Stimulated activated CD8-positive, alpha-beta memory T cell treated with anti-CD3 and anti-CD28 coated beads, Interleukin-4, amount 100 ng/mL, for 4 hours (primary cell): ENCODE data around the gene ASCL3.
A peak's percentile ranks its signal among the peaks of the same experiment; 100 is the strongest.
"Not testable (repeated sequence)": the region's sequence is repeated elsewhere in the genome, so short reads cannot be mapped to it uniquely, and the experiment has no call there.

ENCODE experiments used
- DNase-seq, 2 donors: peaks; one replicate each; pipeline ENCODE4 v3.0.0-alpha.2; 2020; ENCODE audit warnings: low read depth in 2 of 2, low spot score in 1 of 2

Gene ASCL3

DNA sequence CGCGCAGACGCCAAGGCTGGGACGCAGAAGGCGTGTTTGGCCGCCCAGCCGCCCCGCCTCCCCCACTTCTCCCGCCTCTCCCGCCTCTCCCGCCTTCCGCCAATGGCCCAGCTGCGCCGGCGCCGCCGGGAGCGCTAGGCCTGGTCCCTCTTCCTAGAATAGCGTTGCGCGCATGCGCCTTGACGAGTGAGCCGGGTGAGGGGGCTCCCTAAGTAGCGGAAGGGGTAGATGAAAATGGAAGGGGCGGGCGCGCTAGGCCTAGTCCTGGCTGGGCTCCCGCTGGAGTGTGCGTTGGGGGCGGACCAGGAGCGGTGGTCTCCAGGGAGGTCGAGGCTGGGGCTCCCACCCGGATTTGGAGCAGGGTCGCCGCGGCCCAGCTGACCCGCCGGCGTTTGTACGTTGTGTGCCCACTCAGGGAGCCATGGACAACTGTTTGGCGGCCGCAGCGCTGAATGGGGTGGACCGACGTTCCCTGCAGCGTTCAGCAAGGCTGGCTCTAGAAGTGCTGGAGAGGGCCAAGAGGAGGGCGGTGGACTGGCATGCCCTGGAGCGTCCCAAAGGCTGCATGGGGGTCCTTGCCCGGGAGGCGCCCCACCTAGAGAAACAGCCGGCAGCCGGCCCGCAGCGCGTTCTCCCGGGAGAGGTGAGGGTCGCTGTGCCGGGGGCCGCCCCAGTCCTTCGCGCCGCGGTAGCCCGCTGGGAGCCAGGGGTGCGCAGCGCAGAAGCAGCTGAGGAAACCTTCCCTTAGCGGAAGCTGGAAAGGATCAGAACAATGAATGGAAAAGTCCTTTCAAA, 31.6 kb downstream of the ASCL3 start, which contains the start of gene AKIP1:
Gene AKIP1, plus strand, starts transcription at position 161 of the 795 bp plus-strand sequence. Its CDS starts 261 bp downstream, at position 422.
- DNase-seq = peak; percentile 49 to 65

DNA sequence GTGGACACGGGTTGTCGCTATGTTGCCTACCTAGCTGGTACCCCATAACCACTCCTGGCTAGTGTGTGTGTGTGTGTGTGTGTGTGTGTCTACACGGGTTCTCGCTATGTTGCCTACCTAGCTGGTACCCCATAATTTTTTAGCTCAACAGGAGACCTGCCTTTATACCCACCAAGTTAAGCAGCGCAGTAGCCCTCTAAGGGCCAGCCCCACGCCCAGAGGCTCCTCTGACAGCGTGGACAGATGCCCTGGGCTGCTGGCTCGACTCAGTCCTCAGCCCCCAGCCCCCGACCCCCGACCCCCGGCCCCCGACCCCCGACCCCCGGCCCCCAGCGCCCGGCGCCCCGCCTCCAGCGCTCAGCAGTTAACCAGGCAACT, 32.2 kb downstream of the ASCL3 start:
- DNase-seq = no peak

DNA sequence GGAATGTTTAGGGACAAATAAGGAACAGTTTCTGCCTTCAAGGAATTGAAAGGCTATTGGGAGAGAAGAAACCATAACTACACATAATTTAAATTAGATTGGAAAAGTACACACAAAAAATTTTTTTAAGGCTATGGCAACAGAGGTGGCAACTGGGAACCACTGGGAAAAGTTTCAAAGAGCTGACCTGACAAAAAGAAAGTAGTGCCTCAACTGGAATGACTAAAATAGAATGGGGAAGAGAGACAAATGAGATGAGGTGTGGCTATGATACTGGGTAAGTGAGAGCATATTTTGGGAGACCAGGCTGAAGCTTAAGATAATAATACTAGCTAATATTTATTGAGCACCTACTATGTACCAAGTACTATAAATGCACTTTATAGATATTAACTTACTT, 34.7 kb downstream of the ASCL3 start:
- DNase-seq = no peak

DNA sequence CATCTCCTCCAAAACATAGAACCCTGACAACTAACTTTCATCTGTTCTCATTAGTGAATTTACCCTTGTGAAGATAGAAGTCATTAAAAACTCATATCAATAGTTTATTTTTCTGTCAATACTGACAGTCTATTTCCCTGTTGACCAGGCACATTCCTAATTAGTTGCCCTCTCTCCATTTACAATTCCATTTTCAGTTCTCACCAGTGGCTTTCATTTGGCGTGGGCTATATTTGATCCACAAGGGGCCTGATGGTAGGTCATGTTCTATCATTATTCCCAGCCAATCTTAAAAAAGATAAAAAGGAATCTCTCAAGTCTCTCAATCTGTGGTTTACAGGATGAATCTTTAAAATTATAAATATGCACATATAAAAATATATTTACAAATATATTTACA, 35.7 kb downstream of the ASCL3 start:
- no peak for DNase-seq

DNA sequence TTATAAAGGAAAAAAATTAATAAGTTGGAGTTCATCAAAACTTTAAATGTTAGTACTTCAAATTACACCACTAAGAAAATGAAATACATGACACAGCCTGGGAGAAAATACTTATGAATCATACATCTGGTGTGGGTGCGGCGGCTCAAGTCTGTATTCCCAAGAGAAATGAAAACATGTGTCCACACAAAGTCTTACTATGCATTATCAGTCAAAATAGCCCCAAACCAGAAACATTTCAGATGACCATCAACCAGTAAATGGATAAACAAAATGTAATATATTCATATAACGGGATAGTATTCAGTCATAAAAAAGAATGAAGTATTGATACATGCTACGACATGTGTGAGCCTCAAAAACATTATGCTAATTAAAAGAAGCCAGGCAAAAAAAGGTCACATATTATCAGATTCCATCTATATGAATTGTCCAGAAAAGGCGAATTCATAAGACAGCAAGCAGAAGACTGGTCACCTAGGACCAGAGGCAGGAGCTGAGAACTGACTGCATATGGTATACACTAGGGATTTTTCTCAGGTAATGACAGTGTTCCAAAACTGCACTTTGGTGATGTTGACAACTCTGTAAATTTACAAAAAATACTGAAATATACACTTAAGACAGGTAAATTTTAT, 37.2 kb downstream of the ASCL3 start:
- DNase-seq = no peak

DNA sequence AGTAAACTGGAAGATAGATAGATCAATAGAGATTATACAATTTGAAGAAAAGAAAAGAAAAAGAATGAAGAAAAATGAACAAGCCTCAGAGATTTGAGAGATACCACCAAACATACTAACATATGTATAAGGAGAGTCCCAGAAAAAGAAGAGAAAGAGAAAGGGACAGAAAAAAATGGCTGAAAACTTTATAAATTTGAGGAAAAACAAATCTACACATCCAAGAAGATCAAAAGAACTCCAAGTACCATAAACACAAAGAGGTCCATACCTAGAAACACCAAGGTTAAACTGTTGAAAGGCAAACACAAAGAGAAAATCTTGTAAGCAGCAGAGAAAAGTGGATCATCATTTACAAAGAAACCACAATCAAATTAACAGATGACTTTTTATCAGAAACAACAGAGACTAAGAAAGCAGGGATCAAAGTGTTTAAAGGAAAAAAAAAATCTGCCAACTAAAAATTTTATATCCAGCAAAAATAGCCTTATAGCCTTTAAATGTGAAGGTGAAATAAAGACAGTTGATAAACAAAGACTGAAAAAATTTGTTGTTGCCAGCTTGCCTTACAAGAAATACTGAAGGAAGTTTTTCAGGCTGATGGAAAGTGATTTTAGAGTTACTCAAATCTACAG, 43.6 kb downstream of the ASCL3 start:
- no peak for DNase-seq

DNA sequence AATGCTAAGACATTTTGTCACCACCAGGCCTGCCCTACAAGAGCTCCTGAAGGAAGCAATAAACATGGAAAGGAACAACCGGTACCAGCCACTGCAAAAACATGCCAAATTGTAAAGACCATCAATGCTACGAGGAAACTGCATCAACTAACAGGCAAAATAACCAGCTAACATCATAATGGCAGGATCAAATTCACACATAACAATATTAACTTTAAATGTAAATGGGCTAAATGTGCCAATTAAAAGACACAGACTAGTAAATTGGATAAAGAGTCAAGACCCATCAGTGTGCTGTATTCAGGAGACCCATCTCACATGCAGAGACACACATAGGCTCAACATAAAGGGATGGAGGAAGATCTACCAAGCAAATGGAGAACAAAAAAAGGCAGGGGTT, 51.6 kb downstream of the ASCL3 start:
- DNase-seq = not testable (repeated sequence)
